GM04503 (cell line): ENCODE data around the gene WNT8A.

ENCODE experiments used
- DNase-seq: peaks from one replicate; pipeline ENCODE4 v3.0.0-alpha.2; 2012; ENCODE audit warnings: low read depth

WNT8A gene

DNA sequence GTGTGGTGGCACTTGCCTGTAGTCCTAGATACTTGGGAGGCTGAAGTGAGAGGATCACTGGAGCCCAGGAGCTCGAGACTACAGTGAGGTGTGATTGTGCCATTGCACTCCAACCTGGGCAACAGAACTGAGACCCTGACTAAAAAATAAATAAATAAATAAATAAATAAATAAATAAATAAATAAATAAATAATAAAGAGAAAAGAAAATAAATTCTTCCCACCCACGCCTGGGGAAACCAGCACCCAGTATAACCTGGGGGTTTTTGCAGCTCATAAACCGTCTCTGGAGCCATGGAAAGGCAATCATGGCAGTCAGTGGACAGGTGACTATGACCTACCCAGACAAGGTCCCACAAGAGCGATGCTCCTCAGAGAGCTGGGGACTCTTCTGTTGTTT, 7.9 kb downstream of the WNT8A start:
- no peak for DNase-seq

DNA sequence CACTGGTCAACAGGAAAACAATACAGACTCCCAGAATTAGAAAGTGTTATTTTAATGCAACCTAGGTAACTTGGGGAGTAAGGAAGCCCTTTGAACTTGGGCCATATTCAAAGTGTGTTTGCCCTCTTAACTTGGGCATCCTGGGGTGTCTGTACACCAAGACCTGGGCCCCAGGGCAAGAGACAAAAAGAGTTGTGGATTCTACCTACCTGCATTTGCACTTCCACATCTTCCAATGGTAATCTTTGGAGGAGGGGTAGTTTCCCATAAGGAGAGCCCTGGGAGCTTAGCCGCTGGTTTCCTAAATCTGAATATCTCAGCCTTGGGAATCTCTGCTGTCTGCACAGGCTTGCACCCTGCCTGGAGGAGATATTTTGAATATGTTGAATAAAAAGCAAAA, 8.5 kb downstream of the WNT8A start:
- DNase-seq = no peak

DNA sequence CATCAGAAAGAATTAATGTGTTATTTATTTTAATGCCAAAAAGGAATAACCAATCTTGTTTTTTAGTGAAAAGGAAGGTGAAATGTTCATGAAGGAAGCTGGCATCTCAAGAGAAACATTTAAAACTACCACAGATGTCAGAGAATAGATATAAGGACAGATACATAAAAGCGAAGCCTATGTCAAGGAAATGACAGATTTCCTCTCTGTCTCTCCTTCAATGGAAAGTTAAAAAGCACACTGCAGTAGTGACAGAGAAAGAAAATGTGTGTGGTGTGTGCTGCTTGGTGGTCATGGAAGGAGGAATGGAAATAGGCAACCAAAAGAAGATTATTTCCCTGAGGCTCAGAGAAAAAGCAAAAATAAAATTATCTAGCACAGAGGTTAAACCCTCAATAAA, 9.2 kb downstream of the WNT8A start:
- no peak for DNase-seq

DNA sequence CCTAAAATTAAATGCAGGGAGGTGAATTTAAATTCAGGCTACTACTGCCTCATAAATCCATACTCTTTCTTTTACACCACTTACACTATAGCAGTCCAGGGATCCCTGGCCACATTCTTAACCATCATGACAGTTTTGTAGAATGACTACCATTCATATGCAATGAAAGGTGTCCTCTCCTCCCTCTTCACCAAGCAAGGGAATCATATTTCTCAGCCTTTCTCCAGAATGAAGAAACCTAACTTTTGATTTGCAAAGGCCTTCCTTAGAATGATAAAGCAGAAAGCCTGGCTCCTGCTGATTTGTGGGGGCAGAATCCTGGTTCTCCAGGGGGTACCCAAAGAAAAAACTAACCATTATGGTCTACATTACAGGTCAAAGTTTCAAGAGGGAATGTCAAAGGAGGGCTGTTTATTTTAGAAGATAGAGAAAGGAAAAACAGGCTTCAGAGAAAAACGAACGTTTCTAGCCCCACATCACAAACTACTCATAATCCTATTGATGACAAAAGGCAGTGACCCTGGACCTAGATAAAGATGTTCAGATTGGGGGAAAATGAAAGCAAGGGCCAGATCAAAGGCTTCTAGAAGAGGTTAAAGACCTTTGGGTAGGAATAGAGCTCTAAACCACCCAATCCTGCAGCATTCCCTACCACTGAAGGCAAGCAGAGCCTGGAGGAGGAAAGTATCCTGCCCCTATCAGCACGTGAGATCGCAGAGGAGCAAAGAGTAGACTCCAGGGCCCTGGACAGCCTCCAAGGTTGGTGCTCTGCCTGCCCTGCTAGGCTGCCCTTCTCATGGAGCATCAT, 11.5 kb downstream of the WNT8A start:
- DNase-seq = no peak

DNA sequence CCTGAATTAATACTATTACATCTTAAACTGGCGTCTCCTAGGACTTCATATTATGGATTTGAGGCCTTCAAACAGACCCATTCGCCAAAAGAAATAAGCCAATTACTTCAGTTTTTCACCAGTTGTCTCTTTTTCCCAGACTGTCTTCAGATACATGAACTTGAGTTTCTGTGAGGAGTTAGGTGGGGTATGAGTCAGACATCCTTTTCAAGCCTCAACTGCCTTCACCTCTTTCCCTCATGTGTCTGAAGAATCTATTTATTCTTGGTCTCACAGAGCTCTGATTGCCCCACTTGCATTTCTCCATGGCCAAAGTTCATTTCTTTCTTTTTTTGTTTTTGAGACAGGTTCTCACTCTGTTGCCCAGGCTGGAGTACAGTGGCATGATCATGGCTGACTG, 12.5 kb downstream of the WNT8A start:
- DNase-seq = no peak

DNA sequence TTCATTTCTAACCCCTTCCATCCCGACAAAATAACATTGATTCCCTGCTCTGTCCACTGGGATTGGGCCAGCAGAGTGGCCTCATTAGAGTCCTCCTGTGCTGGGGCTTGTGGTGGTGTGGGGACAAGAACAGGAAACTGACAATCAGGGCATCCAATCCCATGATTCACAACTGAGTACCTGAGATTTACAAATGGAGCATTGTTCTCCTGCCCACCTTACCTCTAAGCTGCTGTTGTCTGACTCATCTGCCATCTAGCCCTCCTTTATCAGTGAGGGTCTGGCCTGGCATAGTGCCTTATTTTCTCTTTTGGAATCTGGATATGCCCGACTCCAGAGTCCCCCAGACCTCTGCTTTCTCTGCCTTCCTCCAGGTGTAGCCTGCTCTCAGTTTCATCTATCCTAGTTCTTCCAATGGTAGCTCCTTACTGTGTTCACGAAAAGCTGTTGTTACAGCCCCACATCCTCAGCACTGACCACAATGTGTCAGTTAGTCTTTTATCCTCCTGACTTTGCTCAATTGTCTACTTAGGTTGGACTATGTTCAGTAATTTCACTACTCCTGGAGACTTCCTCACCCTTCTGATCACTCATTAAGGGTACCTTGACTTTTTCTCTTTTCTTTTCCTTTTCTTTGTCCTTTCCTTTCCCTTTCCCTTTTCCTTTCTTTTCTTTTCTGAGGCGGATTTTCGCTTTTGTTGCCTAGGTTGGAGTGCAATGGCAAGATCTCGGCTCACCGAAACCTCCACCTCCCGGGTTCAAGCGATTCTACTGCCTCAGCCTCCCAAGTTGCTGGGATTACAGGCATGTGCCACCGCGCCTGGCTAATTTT, 13.4 kb downstream of the WNT8A start:
- no peak for DNase-seq

DNA sequence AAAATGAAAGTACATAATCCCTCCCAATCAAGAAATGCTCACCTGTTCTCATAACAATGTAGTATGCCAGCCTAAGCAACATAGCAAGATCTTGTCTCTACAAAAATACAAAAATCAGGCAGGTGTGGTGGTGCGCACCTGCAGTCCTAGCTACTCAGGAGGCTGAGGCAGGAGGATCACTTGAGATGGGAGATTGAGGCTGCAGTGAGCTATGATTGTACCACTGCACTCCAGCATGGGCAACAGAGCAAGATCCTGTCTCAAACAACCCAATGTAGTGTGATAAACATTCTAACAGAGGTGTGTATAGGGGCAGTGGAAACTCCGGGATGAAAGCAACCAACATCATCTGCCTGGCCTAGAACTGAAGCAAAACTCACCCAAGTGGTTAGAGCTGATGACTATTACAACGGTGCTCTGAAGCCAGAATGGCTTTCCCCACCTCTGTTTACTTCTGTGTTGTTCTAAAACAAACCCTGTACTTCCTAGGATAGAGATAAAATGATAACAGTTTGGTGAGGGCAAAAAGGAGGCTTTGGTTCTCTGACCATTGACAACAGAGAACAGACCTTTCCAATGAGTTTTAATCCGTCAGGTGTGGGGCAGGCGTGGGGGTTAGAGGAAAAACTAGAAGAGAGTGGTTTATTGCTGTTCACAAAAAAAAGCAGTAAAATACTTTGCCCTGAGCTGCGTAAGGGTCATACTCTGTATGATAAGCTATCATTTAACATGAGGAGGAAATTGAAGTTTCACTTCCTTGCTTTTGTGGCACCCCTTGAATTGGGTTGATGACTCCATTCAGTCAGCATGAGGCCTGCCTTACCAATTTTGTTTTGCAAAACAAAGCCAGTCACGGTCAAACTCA, 18.9 kb downstream of the WNT8A start:
- DNase-seq = no peak

DNA sequence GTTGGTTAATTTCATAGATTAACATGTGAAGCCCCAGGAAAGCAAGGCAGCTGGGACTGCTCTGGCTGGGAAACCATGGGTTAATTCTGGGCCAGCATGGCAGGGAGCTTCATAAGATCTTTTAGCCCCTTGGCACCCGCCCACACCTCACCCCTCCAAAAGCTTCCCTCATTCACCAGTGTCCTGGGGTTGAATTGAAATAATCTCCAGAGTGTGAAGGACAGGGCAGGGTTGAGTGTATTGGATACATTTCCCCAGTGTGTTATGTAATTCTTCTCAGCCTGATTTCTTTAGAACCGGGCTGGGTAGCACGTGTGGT, 19.4 kb downstream of the WNT8A start:
- DNase-seq = no peak

DNA sequence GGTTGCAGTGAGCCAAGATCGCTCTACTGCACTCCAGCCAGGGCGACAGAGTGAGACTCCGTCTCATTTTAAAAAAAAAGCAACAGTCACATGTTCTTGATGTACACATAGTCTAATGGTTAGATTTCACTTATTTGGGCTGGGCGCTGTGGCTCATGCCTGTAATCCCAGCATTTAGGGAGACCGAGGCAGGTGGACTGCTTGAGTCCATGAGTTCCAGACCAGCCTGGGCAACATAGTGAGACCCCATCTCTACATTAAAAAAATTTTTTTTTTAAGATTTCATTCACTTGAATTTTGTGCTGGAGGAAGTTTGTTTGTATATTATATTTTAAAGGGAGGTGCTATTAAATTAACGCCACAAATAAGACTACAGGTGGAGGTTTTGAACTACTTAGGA, 21.9 kb downstream of the WNT8A start:
- DNase-seq = no peak

DNA sequence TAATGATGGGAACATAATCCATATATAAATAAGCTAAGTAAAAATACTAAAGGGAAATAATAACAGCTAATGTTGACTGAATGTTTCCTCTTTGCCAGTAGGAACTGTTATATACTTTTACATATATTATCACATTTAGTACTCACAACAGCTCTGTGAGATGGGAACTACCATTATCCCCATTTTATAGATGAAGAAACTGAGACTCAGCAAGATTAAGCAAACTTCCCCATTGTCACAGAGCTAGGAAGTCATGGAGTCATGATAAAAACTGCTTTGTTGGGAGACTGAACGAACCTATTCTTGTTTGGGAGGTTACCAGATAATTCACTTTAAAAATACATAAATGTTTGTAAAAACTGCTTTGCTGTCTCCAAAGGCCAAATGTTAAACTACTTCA, 23.4 kb downstream of the WNT8A start:
- DNase-seq = no peak

DNA sequence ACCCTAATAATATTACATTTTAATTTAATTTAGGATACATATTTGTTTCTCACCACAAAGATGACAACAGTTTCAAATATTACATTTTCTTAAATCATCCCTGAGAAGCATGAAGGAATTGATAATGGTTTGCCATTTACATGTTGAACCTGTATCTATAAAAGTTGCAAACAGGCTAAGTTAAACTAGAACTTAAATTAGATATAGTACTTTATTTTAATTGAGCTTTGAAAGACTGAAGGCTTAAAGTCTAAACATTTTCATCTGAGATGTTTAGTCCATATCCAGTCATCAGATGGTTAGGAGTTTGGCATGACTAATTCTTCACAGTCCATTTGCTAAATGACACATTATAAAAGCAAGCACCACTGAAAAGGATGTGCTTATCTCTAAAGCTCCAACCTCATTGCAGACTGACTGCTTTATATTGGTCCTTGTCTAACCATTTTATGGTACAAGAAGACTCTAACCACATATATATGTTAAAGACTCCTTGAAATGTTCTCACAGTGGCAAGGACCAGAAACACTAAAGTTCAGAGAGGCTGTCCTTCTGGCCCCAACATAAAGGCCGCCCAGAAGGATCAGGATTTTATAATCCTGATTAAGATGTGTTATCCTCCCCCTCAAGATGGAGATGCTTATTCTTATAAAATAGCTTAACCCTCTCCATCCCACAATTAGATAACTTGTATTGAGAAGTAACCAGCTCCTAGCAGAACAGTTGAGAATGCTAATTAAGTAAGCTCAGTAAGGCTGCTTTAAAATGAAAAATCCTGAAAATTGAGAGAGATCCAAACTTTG, 25.8 kb downstream of the WNT8A start:
- DNase-seq = no peak

DNA sequence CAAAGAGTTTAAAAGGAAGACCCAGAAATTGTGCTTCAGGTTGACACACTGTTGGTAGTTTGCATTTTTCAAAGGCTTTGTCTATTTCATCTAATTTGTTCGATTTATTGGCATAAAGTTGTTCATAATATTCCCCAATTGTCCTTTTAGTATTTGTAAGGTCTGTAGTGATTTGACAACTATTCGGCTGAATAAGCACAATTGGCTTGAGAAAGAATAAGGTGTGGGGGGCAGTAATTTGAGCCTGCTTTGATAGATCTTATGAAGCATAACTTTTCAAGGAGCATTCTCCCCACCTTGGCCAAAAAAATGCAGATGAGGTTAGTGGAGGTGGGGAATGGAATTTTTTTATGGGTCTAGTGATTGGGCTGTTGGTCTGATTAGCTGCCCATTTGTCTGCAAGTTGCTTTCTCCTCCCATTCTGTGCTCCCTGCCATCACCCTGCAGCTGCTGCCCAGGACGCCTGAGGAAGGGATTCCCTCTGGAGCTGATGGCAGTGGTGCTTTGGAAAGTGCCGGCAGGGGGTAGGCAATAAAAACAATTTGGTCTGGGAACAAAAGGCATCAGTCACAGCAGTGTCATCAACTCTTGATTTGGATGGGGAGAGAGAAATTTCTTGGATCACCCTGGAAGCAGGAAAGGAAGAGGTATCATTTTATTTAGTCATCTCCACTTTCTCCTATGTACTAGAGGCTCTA, 26.6 kb downstream of the WNT8A start:
- no peak for DNase-seq

DNA sequence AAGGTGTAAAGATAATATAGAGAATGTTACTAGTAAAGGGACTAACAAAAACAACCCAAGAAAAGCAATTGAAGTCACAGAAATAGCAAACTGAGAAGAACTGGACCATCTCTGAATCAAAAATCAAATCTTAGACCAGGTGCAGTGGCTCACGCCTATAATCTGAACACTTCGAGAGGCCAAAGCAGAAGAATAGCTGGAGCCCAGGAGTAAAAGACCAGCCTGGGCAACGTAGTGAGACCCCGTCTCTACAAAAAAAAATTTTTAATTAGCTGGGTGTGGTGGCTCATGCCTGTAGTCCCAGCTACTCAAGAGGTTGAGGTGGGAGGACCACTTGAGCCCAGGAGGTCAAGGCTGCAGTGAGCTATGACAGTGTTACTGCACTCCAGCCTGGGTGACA, 27.3 kb downstream of the WNT8A start:
- no peak for DNase-seq

DNA sequence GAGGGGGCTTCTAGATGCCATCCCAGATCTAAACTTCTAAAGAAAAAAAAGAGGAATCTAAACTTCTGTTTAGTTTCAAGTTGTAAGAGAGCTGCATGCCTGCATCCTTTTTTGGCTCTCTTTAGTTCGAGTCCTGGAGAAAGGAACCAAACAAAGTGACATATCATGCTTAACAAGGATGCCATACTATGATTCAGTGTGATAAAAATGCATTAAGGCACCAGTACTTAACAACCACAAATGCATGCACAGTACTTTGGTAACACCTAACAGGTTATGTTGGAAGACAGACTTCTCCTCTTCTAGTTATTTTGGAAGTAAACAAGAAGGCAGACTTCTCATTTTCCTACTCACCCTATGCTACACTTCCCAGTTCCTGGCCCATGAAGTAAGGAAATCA, 28.1 kb downstream of the WNT8A start:
- peak; percentile 9 for DNase-seq

DNA sequence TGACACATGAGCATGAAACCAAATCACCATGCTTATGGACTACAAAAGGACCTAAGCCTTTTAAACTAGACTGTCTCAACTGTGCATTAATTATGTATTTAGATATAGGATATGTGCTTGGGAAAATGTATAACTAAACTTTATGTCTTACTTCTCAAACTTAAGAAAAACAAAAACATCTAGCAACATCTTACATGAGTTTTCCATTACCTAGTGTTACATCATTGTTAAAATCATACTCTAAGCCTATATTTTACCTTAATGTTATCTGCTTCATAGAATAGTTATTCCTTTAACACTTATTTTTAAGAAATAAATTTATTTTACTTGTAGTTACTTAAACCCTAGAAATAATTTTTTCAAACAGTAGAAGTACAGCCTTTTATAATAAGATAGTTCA, 31.4 kb downstream of the WNT8A start:
- DNase-seq = no peak

DNA sequence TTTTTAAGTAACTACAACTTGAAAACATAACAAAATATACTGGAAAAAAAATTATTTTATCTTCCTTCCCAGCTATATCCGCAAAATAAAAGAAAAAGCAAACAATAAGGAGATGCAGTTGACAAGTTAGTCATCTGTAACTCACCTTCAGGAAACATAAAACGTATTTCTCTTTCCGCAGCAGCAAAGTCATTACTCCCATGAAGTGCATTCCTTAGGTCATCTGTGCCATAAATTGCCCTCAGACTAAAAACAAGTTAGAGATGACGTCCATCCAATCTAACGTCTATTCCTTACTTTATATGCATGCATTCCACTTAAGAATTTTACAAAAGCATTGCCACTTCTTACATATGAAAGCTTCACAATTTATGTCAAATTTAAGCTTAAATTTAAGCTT, 44.5 kb downstream of the WNT8A start:
- no peak for DNase-seq

DNA sequence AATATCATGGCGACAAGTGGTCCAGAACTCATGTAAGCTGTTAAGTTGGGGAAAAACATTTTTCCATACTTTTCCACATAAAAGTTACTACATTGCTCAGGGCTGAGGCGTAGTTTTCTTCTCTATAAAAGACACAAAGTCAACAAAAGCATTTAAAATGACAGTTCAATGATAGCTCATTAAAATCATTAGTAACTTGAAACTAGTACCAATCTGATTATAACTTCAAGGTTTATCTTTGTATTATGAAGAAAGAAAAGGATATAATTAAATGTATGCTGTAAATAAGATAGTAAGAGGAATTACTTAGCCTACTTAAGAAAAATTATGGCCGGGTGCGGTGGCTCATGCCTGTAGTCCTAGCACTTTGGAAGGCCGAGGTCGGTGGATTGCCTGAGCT, 45.5 kb downstream of the WNT8A start:
- DNase-seq = no peak

DNA sequence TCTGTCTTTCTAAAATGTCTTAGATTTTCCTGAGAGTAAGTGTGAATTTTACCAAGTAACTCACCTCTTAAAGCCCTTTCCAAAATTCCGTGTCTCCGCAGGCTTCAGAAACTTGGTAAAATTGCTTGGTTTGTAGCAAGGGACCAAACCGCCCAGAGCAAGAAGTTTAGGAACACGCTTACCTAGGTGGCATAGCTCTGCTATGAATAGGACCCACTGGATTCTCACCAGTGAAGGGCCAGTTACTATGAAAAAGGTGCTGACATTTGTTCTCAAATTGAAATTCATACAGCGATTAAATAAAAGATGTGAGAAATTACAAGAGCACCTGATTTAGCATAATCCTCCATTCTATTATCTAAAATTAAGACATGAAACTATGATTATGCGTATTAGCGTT, 48.7 kb downstream of the WNT8A start:
- DNase-seq = no peak

DNA sequence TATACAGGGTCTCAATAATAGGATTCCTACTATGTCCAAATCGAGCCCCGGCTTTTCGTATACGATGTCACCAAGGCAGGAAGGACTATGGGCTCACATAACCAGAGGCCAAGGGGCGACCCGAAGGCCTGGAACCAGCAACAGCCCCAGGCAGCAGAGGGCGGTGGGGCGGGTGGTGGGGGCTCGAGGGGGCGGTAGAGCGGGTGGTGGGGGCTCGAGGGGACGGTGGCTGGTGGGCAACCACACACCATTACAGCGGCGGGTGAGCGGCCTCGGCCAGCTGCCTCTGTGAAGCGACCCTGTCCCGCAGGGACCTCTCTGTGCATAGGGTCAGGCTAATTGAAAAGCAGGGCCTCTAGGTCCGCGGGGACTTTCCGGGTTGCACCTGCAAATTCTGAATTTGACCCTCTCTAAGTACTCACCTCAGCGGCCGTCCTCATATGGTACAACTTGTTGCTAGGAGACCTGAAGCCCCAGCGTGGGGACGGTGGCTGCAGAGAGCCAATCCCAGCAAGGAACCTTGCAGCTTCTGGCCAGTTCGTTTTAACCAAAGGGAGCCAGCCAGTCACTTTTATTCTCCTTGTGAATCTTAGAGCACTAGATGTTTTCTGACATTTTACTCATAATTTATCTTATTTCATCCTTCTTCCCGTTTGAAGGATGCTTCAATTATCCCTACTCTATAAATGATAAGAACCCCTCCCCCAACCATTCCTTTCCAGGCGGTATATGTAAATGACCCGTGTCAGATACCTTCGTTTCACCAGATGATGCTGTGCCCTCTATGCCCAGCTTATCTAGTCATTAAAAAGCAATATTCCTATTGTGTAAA, 55.3 kb downstream of the WNT8A start, which contains the start of gene NME5:
TSS of gene NME5 (minus strand) at position 480 of the 832 bp plus-strand sequence. CDS start 648 bp downstream, outside the sequence.
- no peak for DNase-seq

DNA sequence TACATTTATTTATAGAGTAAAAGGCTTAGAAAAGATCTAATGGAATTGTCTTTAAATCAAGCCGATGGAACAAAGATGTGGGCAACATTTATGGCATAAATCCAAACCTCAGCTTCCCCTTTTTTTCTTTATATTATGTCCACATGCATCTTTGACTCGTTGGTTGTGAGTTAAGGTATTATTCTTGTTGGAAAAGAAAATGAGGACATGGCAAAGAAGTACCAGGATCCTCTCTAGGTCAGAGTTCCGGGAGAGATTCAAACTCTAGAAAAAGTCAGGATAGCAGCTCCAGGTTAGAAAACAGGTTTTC, 55.9 kb downstream of the WNT8A start:
- DNase-seq = no peak
